ENCODE measurements around the gene ARHGAP24. TPM values are rescaled to one million over a fixed set of nuclear protein-coding genes. Genes with fewer than 3 reads are reported as not detected.

ARHGAP24 gene
- total RNA-seq, 2 donors from 2014 or later: 34.0 to 42.0 TPM

GRCh38 chr4:85715991-85716737, 241.2 kb downstream of the ARHGAP24 start:
- no peak for DNase-seq (ENCODE audit: low spot score)
- no peaks in the 10 kb centered on the region for H3K36me3 ChIP-seq
- no peaks in the 10 kb centered on the region for H3K27me3 ChIP-seq
- H3K4me1 ChIP-seq: peaks cover 0 to 23% of the 10 kb centered on the region in 2 donors
- H3K27ac ChIP-seq: no peak overlapping the region
- no peak overlapping the region for H3K4me3 ChIP-seq
- no peaks in the 10 kb centered on the region for H3K9me3 ChIP-seq
- no peak for TF ChIP-seq CTCF (IDR thresholded peaks at IDR 0.05)

GRCh38 chr4:85717351-85717750, 242.4 kb downstream of the ARHGAP24 start:
- Histone ChIP-seq H3K27ac (no peak overlapping the region), H3K27me3 (no peaks in the 10 kb centered on the region)

GRCh38 chr4:85717847-85718246, 242.9 kb downstream of the ARHGAP24 start:
- Histone ChIP-seq H3K27me3 (no peaks in the 10 kb centered on the region), H3K36me3 (no peaks in the 10 kb centered on the region), H3K27ac (no peak overlapping the region), H3K9me3 (no peaks in the 10 kb centered on the region), H3K4me3 (no peak overlapping the region), H3K4me1 (peaks cover 0 to 23% of the 10 kb centered on the region in 2 donors)
- DNase-seq (ENCODE audit: low spot score): no peak
- TF ChIP-seq CTCF (IDR thresholded peaks at IDR 0.05): no peak

More at GRCh38 chr4:85717351-85717750, 242.4 kb downstream of the ARHGAP24 start:
- no peak for TF ChIP-seq CTCF (IDR thresholded peaks at IDR 0.05)
- Histone ChIP-seq H3K4me3 (no peak overlapping the region), H3K36me3 (no peaks in the 10 kb centered on the region), H3K4me1 (peaks cover 0 to 23% of the 10 kb centered on the region in 2 donors), H3K9me3 (no peaks in the 10 kb centered on the region)
- DNase-seq (ENCODE audit: low spot score): no peak

GRCh38 chr4:85720735-85721134, 245.8 kb downstream of the ARHGAP24 start:
- Histone ChIP-seq H3K4me3 (no peak overlapping the region), H3K36me3 (no peaks in the 10 kb centered on the region), H3K9me3 (no peaks in the 10 kb centered on the region), H3K4me1 (peaks cover 0 to 34% of the 10 kb centered on the region in 2 donors), H3K27ac (no peak overlapping the region), H3K27me3 (no peaks in the 10 kb centered on the region)
- no peak for TF ChIP-seq CTCF (IDR thresholded peaks at IDR 0.05)
- no peak for DNase-seq (ENCODE audit: low spot score)

GRCh38 chr4:85722401-85722800, 247.5 kb downstream of the ARHGAP24 start:
- H3K4me1 ChIP-seq: peaks cover 0 to 37% of the 10 kb centered on the region in 2 donors
- no peak overlapping the region for H3K27ac ChIP-seq
- H3K4me3 ChIP-seq: no peak overlapping the region
- no peak for TF ChIP-seq CTCF (IDR thresholded peaks at IDR 0.05)
- H3K27me3 ChIP-seq: no peaks in the 10 kb centered on the region
- H3K36me3 ChIP-seq: no peaks in the 10 kb centered on the region
- no peak for DNase-seq (ENCODE audit: low spot score)
- H3K9me3 ChIP-seq: no peaks in the 10 kb centered on the region

- H3K27me3 ChIP-seq: no peaks in the 10 kb centered on the region
- H3K4me1 ChIP-seq: peaks cover 0 to 34% of the 10 kb centered on the region in 2 donors
- no peaks in the 10 kb centered on the region for H3K36me3 ChIP-seq
- H3K27ac ChIP-seq: no peak overlapping the region
- DNase-seq (ENCODE audit: low spot score): no peak
- no peak overlapping the region for H3K4me3 ChIP-seq
- TF ChIP-seq CTCF (IDR thresholded peaks at IDR 0.05): no peak
- no peaks in the 10 kb centered on the region for H3K9me3 ChIP-seq
Measured at GRCh38 chr4:85722807-85723206, 247.9 kb downstream of the ARHGAP24 start.

Data from right atrium auricular region (tissue), 2 donors.